Measurements from ENCODE around the gene LRIG1.

DNA sequence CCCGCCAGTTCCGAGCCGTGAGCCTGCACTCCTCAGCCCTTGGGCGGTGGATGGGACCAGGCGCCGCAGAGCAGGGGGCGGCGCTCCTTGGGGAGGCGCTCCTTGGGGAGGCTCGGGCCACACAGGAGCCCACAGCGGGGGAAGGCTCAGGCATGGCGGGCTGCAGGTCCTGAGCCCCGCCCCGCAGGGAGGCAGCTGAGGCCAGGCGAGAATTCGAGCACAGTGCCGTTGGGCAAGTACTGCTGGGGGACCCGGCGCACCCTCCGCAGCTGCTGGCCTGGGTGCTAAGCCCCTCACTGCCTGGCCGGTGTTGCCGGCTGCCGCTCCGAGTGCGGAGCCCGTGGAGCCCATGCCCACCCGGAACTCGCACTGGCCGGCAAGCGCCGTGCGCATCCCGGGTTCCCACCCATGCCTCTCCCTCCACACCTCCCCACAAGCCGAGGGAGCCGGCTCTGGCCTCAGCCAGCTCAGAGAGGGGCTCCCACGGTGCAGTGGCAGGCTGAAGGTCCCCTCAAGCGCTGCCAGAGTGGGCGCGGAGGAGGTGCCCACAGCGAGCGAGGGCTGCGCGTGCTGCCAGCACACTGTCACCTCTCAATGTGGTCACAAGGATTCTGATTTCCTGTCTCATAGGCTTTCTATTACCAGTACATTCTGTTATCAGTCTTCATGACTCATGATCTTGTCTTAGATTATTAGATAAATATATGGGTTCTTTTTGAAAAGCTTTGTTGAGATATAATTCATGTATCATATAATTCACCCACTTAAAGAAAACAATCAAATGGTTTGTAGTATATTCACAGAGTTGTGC lies 44.0 kb upstream of the LRIG1 start:
- TF ChIP-seq, protein P1, sequence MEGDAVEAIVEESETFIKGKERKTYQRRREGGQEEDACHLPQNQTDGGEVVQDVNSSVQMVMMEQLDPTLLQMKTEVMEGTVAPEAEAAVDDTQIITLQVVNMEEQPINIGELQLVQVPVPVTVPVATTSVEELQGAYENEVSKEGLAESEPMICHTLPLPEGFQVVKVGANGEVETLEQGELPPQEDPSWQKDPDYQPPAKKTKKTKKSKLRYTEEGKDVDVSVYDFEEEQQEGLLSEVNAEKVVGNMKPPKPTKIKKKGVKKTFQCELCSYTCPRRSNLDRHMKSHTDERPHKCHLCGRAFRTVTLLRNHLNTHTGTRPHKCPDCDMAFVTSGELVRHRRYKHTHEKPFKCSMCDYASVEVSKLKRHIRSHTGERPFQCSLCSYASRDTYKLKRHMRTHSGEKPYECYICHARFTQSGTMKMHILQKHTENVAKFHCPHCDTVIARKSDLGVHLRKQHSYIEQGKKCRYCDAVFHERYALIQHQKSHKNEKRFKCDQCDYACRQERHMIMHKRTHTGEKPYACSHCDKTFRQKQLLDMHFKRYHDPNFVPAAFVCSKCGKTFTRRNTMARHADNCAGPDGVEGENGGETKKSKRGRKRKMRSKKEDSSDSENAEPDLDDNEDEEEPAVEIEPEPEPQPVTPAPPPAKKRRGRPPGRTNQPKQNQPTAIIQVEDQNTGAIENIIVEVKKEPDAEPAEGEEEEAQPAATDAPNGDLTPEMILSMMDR (IDR thresholded peaks at IDR 0.05) = no peak
- TF ChIP-seq POLR2AphosphoS5 (IDR thresholded peaks at IDR 0.05; ENCODE audit: low read depth, low read length) (no peak), SIN3A (IDR thresholded peaks at IDR 0.05; ENCODE audit: borderline replicate concordance, insufficient read depth, low read depth, low read length) (no peak)
- TF ChIP-seq, protein P2, sequence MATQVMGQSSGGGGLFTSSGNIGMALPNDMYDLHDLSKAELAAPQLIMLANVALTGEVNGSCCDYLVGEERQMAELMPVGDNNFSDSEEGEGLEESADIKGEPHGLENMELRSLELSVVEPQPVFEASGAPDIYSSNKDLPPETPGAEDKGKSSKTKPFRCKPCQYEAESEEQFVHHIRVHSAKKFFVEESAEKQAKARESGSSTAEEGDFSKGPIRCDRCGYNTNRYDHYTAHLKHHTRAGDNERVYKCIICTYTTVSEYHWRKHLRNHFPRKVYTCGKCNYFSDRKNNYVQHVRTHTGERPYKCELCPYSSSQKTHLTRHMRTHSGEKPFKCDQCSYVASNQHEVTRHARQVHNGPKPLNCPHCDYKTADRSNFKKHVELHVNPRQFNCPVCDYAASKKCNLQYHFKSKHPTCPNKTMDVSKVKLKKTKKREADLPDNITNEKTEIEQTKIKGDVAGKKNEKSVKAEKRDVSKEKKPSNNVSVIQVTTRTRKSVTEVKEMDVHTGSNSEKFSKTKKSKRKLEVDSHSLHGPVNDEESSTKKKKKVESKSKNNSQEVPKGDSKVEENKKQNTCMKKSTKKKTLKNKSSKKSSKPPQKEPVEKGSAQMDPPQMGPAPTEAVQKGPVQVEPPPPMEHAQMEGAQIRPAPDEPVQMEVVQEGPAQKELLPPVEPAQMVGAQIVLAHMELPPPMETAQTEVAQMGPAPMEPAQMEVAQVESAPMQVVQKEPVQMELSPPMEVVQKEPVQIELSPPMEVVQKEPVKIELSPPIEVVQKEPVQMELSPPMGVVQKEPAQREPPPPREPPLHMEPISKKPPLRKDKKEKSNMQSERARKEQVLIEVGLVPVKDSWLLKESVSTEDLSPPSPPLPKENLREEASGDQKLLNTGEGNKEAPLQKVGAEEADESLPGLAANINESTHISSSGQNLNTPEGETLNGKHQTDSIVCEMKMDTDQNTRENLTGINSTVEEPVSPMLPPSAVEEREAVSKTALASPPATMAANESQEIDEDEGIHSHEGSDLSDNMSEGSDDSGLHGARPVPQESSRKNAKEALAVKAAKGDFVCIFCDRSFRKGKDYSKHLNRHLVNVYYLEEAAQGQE (IDR thresholded peaks at IDR 0.05; ENCODE audit: insufficient read depth in 1 of 2, low read depth in 2 of 2, low read length in 1 of 2) = no peak

Measured in Panc1 (cell line).